Psoas muscle (tissue), 8 donors: Measurements from ENCODE around the gene GGCT. TPM values are rescaled to one million over a fixed set of nuclear protein-coding genes. Genes with fewer than 3 reads are reported as not detected.

ENCODE experiments used
- ATAC-seq, 4 donors: fragments of 200-7000 bp; cut with Tn5 transposase; one replicate each; pipeline ENCODE4 v1.9.1; 2020; ENCODE audit warnings: moderate library complexity in 3 of 4, mild to moderate bottlenecking in 2 of 4
- DNase-seq, 2 donors: peaks; one replicate each; pipeline ENCODE4 v3.0.0-alpha.2; 2020
- H3K27ac ChIP-seq: fragments of 200-600 bp; one replicate; pipeline ENCODE4 v1.8.0; 2022
- H3K27me3 ChIP-seq, 3 donors: fragments of 200-600 bp in 1 of 3; one replicate each; pipeline versions ENCODE4 v1.6.1 to v1.8.0; 2013 to 2022; ENCODE audit warnings: low read length in 2 of 3, mild to moderate bottlenecking in 2 of 3, moderate library complexity in 1 of 3; ENCODE audit not compliant: insufficient read depth in 3 of 3
- H3K36me3 ChIP-seq, 2 donors: fragments of 200-600 bp in 1 of 2; one replicate each; pipeline versions ENCODE4 v1.6.1 to v1.8.0; 2013 to 2022; ENCODE audit warnings: low read depth in 1 of 2, mild to moderate bottlenecking in 1 of 2, moderate library complexity in 1 of 2; ENCODE audit not compliant: insufficient read depth in 1 of 2
- H3K4me1 ChIP-seq: fragments of 200-600 bp; one replicate; pipeline ENCODE4 v1.8.0; 2022
- H3K4me3 ChIP-seq: fragments of 200-600 bp; one replicate; pipeline ENCODE4 v1.8.0; 2022; ENCODE audit warnings: mild to moderate bottlenecking
- H3K9me3 ChIP-seq: fragments of 200-600 bp; one replicate; pipeline ENCODE4 v1.8.0; 2022
- WGBS, 3 donors: extraction: QIAGEN DNeasy Blood & Tissue Kit; methylation state at CpG; one replicate each; pipeline versions ENCODE4 v1.1.6 to v1.1.7; 2013; 5-methylcytosine and 5-hydroxymethylcytosine counted together
- intact Hi-C, 2 donors: fragments of 100-400 bp; cut with DNase I; formaldehyde crosslinking; loops; one replicate each; pipeline versions ENCODE4 v1.11.0 to v1.14.2; 2022
- polyA plus RNA-seq, 3 donors: library from polyadenylated mRNA; stranded (reverse); fragments of 200-250 nt; gene quantifications; one replicate each; pipeline ENCODE4 v1.2.3, GENCODE V29; 2013
- total RNA-seq, 4 donors: library from RNA; stranded (reverse); fragmentation: NEBNext Ultra II Directional in 2 of 4; extraction: Animal tissue kit (Norgen Biotek cat#: 25700) in 2 of 4; gene quantifications; one replicate each; pipeline versions ENCODE4 v1.2.1 to v1.2.4, GENCODE V29; 2021 to 2023
- TF ChIP-seq, protein P1 (sequence below): fragments of 200-600 bp; IDR thresholded peaks from one replicate; pipeline ENCODE4 v1.8.0; 2022; ENCODE audit warnings: antibody characterized with exemption
- donor health status: healthy with polysubstance abuse.
- donor health status: DM: no; HTN: no; CAD: no; lungs with moderate emphysema.
- donor health status: Bipolar disorder and iron deficiency.
- donor health status: healthy.
- donor health status: DM: yes; HTN: yes; CAD: no.
- donor health status: DM: no; HTN: no; CAD: no.
- donor health status: DM: no; HTN: no; CAD: no.
- donor health status: DM: yes; HTN: yes; CAD: no.

The GGCT gene
- total and polyA plus RNA-seq, 7 donors = 16.2 to 55.7 (median 20.6) TPM

DNA sequence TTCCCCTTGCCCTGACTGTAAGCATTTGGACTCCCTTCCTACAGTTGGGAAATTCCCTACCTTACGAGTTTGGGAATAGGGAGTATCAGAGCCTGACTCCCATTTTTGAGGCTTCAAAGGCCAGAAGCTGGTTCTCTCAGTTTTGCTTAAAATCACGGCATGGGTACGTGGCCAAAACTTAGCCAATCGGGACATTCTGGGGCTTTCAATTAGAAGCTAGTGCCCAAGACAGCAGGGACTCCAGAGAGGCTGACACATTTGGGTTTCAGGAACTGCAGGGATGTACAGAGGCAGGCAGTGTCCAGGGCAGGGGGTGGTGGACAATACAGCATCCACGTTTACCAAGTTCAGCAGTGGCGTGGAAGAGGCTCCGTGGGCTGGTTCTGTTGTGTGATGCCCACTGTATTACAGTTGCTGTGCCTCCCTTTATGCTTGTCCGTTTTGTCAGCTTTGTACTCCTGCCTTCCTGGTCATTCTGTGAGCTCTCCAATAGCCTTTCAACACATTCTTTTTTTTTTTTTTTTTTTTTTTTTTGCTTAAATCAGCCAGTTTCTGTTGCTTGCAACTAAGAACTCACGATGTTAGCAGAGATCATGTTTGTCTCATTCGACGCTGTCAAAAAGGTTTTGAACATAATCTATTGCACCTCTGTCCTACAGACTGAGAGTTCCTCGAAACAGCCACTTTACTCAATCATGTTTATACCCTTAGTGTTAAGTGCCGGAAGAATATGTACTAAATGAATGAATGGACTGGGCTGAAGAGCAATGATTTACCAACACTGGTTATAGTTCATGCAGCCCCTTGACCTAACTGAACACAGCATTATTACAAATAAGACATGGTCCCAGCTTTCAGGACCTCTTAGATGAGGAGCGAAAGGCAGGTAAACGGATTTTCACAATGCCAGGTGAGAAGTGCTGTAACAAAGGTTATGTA is 1.1 kb downstream of the GGCT start:
- intact Hi-C loops = loop anchor here in 1 of 2 donors (2.0 kb wide), 1 partner anchor 25 kb away; the partner anchor contains the start of gene NOD1
- TF ChIP-seq, protein P1, sequence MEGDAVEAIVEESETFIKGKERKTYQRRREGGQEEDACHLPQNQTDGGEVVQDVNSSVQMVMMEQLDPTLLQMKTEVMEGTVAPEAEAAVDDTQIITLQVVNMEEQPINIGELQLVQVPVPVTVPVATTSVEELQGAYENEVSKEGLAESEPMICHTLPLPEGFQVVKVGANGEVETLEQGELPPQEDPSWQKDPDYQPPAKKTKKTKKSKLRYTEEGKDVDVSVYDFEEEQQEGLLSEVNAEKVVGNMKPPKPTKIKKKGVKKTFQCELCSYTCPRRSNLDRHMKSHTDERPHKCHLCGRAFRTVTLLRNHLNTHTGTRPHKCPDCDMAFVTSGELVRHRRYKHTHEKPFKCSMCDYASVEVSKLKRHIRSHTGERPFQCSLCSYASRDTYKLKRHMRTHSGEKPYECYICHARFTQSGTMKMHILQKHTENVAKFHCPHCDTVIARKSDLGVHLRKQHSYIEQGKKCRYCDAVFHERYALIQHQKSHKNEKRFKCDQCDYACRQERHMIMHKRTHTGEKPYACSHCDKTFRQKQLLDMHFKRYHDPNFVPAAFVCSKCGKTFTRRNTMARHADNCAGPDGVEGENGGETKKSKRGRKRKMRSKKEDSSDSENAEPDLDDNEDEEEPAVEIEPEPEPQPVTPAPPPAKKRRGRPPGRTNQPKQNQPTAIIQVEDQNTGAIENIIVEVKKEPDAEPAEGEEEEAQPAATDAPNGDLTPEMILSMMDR = no peak
- Histone ChIP-seq H3K4me3 (peak overlapping the region; percentile 99), H3K27ac (no peak overlapping the region), H3K27me3 (no peaks in the 10 kb centered on the region), H3K4me1 (peaks cover 6% of the 10 kb centered on the region), H3K36me3 (peaks cover 0 to 2% of the 10 kb centered on the region in 2 donors), H3K9me3 (no peaks in the 10 kb centered on the region)
- ATAC-seq = no peak
- no peak for DNase-seq
- WGBS, 3 donors = 49 to 52% (median 49%) methylated on average over 15 of the region's 15 CpGs

DNA sequence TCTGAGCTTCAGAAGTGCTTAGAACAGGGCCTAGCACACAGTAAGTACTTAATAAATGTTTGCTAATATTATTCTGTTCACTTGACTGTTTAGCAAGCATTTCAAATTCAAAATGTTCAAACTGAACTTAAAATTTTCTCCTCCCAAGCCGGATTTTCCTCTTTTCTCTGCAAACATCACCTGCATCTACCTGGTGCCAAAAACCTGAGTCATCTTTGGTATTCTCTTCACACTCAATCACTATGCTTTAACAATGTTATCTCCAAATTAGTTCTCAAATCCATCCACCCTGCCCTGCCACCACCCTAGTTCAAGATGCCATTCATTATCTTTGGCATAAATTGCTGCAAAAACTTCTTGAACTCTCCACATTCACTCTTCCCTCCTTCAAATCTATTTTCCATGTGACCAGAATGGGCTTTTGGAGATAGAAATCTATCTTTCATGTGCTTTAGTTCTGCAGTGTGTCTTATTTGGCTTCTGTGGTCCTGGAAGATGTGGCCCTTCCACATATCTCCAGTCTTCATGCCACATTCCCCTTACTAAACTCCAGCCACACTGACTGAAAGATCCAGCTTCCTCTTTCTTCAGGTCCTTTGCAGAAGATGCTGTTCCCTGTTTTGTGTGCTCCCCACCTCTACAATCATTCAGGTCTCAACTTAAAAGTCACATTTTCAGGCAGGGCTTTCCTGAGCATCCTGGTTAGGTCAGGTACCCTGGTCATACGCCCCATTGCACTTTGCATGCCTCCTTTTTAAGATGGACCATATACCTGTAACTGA is 2.0 kb downstream of the GGCT start:
- no peak overlapping the region for H3K27ac ChIP-seq
- DNase-seq (no peak), ATAC-seq (no peak)
- H3K9me3 ChIP-seq = no peaks in the 10 kb centered on the region
- intact Hi-C loops = no loop called here
- no peak overlapping the region for H3K4me3 ChIP-seq
- no peaks in the 10 kb centered on the region for H3K27me3 ChIP-seq
- H3K4me1 ChIP-seq = peaks cover 6% of the 10 kb centered on the region
- WGBS, 3 donors = 90 to 98% (median 91%) methylated on average over 2 of the region's 2 CpGs
- peaks cover 0 to 10% of the 10 kb centered on the region in 2 donors for H3K36me3 ChIP-seq
- TF ChIP-seq, protein P1 = no peak

DNA sequence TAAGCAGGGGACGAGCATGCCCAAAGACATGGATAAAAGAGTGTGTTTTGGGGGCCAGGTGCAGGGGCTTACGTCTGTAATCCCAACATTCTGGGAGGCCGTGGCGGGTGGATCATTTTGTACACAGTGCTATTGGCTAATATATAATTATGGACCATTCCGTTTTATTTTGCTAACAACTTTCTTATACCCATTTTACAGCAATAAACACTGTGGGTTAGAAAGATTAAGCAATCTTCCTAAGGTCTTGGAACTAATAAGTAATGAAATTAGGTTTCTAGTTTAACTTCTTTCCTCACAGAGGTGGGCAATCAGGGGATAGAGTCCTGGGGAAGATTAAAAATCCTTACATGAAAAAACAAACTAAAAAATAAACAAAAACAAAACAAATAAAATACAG is 3.4 kb downstream of the GGCT start:
- H3K4me3 ChIP-seq = no peak overlapping the region
- no peak for ATAC-seq
- no peaks in the 10 kb centered on the region for H3K27me3 ChIP-seq
- H3K9me3 ChIP-seq = no peaks in the 10 kb centered on the region
- intact Hi-C loops = no loop called here
- no peak for DNase-seq
- no peak overlapping the region for H3K27ac ChIP-seq
- H3K36me3 ChIP-seq = peaks cover 0 to 24% of the 10 kb centered on the region in 2 donors
- TF ChIP-seq, protein P1 = no peak
- H3K4me1 ChIP-seq = peaks cover 6% of the 10 kb centered on the region
- 90 to 92% (median 92%) methylated on average over 5 of the region's 5 CpGs for WGBS, 3 donors

DNA sequence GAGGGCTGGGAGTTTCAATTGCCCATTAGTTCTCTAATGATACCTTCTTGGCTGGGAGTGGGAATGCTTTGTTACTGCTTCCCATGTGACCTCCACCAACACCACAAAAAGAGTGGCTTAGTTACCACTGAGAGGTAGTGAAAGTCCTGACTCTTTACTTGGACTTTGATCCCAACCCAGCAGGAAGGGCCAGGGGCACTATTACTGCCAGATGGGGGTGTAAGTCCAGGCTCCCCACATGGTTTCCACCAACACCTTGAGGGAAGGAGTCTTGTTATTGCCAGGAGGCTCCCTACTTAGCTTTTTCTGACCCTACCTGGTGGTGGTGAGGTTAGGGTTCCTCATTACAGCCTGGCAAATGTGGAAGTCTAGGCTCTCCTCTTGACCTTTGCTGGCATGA is 11.4 kb downstream of the GGCT start:
- H3K27ac ChIP-seq = no peak overlapping the region

More for the DNA sequence above, 11.4 kb downstream of the GGCT start:
- Histone ChIP-seq H3K4me3 (no peak overlapping the region), H3K4me1 (no peaks in the 10 kb centered on the region), H3K36me3 (peaks cover 0 to 20% of the 10 kb centered on the region in 2 donors), H3K9me3 (peaks cover 7% of the 10 kb centered on the region), H3K27me3 (no peaks in the 10 kb centered on the region)
- DNase-seq (no peak), ATAC-seq (no peak)
- TF ChIP-seq, protein P1 = no peak
- intact Hi-C loops = no loop called here
